Liver (tissue), 9 donors: Measurements from ENCODE around the gene ITPKA. TPM values are rescaled to one million over a fixed set of nuclear protein-coding genes. Genes with fewer than 3 reads are reported as not detected.

Experiments
- DNase-seq: peaks from one replicate; pipeline ENCODE4 v3.0.0-alpha.2; 2017; ENCODE audit warnings: low spot score
- H3K27ac ChIP-seq, 2 donors: one replicate each; pipeline ENCODE4 v1.7.0; 2013; ENCODE audit warnings: inconsistent platforms in 2 of 2, low read length in 2 of 2, control low read depth in 1 of 2, low read depth in 1 of 2, mild to moderate bottlenecking in 1 of 2
- H3K27me3 ChIP-seq, 4 donors: one replicate each; pipeline versions ENCODE4 v1.6.1 to v1.7.0; 2013; ENCODE audit warnings: low read length in 3 of 4, inconsistent platforms in 1 of 4, mild to moderate bottlenecking in 1 of 4, moderate library complexity in 1 of 4; ENCODE audit not compliant: control insufficient read depth in 4 of 4, insufficient read depth in 4 of 4
- H3K36me3 ChIP-seq, 4 donors: one replicate each; pipeline versions ENCODE4 v1.6.1 to v1.7.0; 2013; ENCODE audit warnings: low read length in 3 of 4, mild to moderate bottlenecking in 3 of 4, low read depth in 1 of 4, moderate library complexity in 1 of 4; ENCODE audit not compliant: control insufficient read depth in 4 of 4, insufficient read depth in 3 of 4
- H3K4me1 ChIP-seq, 4 donors: one replicate each; pipeline versions ENCODE4 v1.6.1 to v1.7.0; 2013; ENCODE audit warnings: low read length in 3 of 4, mild to moderate bottlenecking in 3 of 4, moderate library complexity in 1 of 4; ENCODE audit not compliant: control insufficient read depth in 4 of 4, insufficient read depth in 4 of 4
- H3K4me3 ChIP-seq, 3 donors: one replicate each; pipeline versions ENCODE4 v1.6.1 to v1.7.0; 2013; ENCODE audit warnings: low read length in 3 of 3, control low read depth in 1 of 3, low read depth in 1 of 3, mild to moderate bottlenecking in 1 of 3
- H3K9ac ChIP-seq, 2 donors: one replicate each; pipeline ENCODE4 v1.7.0; 2013; ENCODE audit warnings: low read length in 2 of 2, mild to moderate bottlenecking in 2 of 2, moderate library complexity in 2 of 2, control low read depth in 1 of 2, low read depth in 1 of 2
- H3K9me3 ChIP-seq, 4 donors: one replicate each; pipeline versions ENCODE4 v1.6.1 to v1.7.0; 2013; ENCODE audit warnings: low read length in 3 of 4; ENCODE audit not compliant: control insufficient read depth in 4 of 4
- ATF3 ChIP-seq: IDR thresholded peaks from 2 replicates; pipeline ENCODE4 v1.6.1; 2016; ENCODE audit warnings: antibody characterized with exemption
- CTCF ChIP-seq: fragments of 150-350 bp; IDR thresholded peaks from 2 replicates; pipeline ENCODE4 v1.5.1; 2017; ENCODE audit warnings: improper control_type of control experiment, low read depth, low read length; ENCODE audit not compliant: missing input control
- EGR1 ChIP-seq, 2 donors: IDR thresholded peaks; 2 replicates each; pipeline ENCODE4 v1.6.1; 2016 to 2018; ENCODE audit warnings: antibody characterized with exemption in 2 of 2, low read depth in 2 of 2
- FOXA1 ChIP-seq: IDR thresholded peaks from 2 replicates; pipeline ENCODE4 v1.6.1; 2016; ENCODE audit warnings: antibody characterized with exemption
- FOXA2 ChIP-seq: IDR thresholded peaks from 2 replicates; pipeline ENCODE4 v1.6.1; 2016; ENCODE audit warnings: antibody characterized with exemption
- GABPA ChIP-seq, 2 donors: IDR thresholded peaks in 1 of 2; conservative IDR thresholded peaks in 1 of 2; 2 replicates each; pipeline ENCODE4 v1.6.1; 2016; ENCODE audit warnings: antibody characterized with exemption in 2 of 2, mild to moderate bottlenecking in 1 of 2, moderate library complexity in 1 of 2
- HNF4A ChIP-seq, 2 donors: conservative IDR thresholded peaks; 2 replicates each; pipeline ENCODE4 v1.6.1; 2016; ENCODE audit warnings: antibody characterized with exemption in 2 of 2, mild to moderate bottlenecking in 2 of 2
- JUND ChIP-seq, 2 donors: IDR thresholded peaks; 2 replicates each; pipeline ENCODE4 v1.6.1; 2016; ENCODE audit warnings: antibody characterized with exemption in 2 of 2
- MAX ChIP-seq: IDR thresholded peaks from 2 replicates; pipeline ENCODE4 v1.6.1; 2016; ENCODE audit warnings: antibody characterized with exemption
- NR2F2 ChIP-seq: IDR thresholded peaks from 2 replicates; pipeline ENCODE4 v1.6.1; 2016; ENCODE audit warnings: antibody characterized with exemption
- RAD21 ChIP-seq, 2 donors: IDR thresholded peaks; 2 replicates each; pipeline ENCODE4 v1.6.1; 2016; ENCODE audit warnings: antibody characterized with exemption in 2 of 2, mild to moderate bottlenecking in 2 of 2
- REST ChIP-seq: IDR thresholded peaks from 2 replicates; pipeline ENCODE4 v1.6.1; 2016; ENCODE audit warnings: antibody characterized with exemption, mild to moderate bottlenecking
- TAF1 ChIP-seq: conservative IDR thresholded peaks from 2 replicates; pipeline ENCODE4 v1.6.1; 2016; ENCODE audit warnings: antibody characterized with exemption, mild to moderate bottlenecking
- ZBTB33 ChIP-seq: IDR thresholded peaks from 2 replicates; pipeline ENCODE4 v1.6.1; 2016; ENCODE audit warnings: antibody characterized with exemption
- WGBS: extraction: QIAGEN DNeasy Blood & Tissue Kit; methylation state at CpG from one replicate; pipeline ENCODE4 v1.1.7; 2013; 5-methylcytosine and 5-hydroxymethylcytosine counted together
- polyA plus RNA-seq, 2 donors: library from polyadenylated mRNA; stranded (reverse) in 1 of 2; unstranded in 1 of 2; fragments of 200-250 nt in 1 of 2; fragments of >200 nt in 1 of 2; fragmentation: Nextera tagmentation in 1 of 2; extraction: Ambion mirVana in 1 of 2; gene quantifications; one replicate each; pipeline versions ENCODE4 v1.2.1 to v1.2.3, GENCODE V29; 2013 to 2015
- total RNA-seq, 2 donors: library from RNA; depleted of rRNA; stranded (reverse); fragments of >200 nt; gene quantifications; one replicate each; pipeline ENCODE4 v1.2.3, GENCODE V29; 2014
- donor health status: healthy.
- donor health status: healthy.
- donor health status: healthy.
- donor health status: healthy.
- donor health status: healthy.

Gene ITPKA
- total and polyA plus RNA-seq, 4 donors: 0.36 to 2.4 (median 1.2) TPM

- DNase-seq: no peak
- Histone ChIP-seq H3K9ac (no peak overlapping the region), H3K4me1 (no peaks in the 10 kb centered on the region), H3K27me3 (no peaks in the 10 kb centered on the region), H3K9me3 (no peaks in the 10 kb centered on the region), H3K36me3 (peaks cover 6 to 40% (median 30%) of the 10 kb centered on the region in 4 donors), H3K4me3 (no peak overlapping the region), H3K27ac (no peak overlapping the region)
- no peak for TF ChIP-seq GABPA (IDR thresholded peaks at IDR 0.05 in 1 of 2, conservative IDR thresholded peaks at IDR 0.05 in 1 of 2)
- no peak for TF ChIP-seq MAX
- no peak for TF ChIP-seq ZBTB33
- no peak for TF ChIP-seq JUND (IDR thresholded peaks at IDR 0.05)
- TF ChIP-seq ATF3: no peak
- TF ChIP-seq NR2F2: no peak
- TF ChIP-seq FOXA2: no peak
- 91% methylated on average over 9 of the region's 9 CpGs for WGBS
Measured at GRCh38 chr15:41482110-41482877, 11.4 kb upstream of the ITPKA start.

- TF ChIP-seq GABPA (IDR thresholded peaks at IDR 0.05 in 1 of 2, conservative IDR thresholded peaks at IDR 0.05 in 1 of 2): no peak
- TF ChIP-seq RAD21 (IDR thresholded peaks at IDR 0.05): no peak
- TF ChIP-seq EGR1 (IDR thresholded peaks at IDR 0.05; ENCODE audit: low read depth in 2 of 2): no peak
- no peak for TF ChIP-seq FOXA2
- TF ChIP-seq JUND (IDR thresholded peaks at IDR 0.05): no peak
- no peak for TF ChIP-seq MAX
- TF ChIP-seq NR2F2: no peak
- TF ChIP-seq FOXA1: no peak
- no peak for TF ChIP-seq REST
- no peak for TF ChIP-seq ZBTB33
- no peak for TF ChIP-seq TAF1
- no peak for TF ChIP-seq CTCF
- TF ChIP-seq ATF3: no peak
- TF ChIP-seq HNF4A (conservative IDR thresholded peaks at IDR 0.05): no peak
- Histone ChIP-seq H3K4me1 (no peaks in the 10 kb centered on the region), H3K27me3 (no peaks in the 10 kb centered on the region), H3K27ac (no peak overlapping the region), H3K9me3 (no peaks in the 10 kb centered on the region), H3K36me3 (peaks cover 6 to 37% (median 27%) of the 10 kb centered on the region in 4 donors), H3K4me3 (no peak overlapping the region), H3K9ac (no peak overlapping the region)
- no peak for DNase-seq
Measured at GRCh38 chr15:41483115-41483514, 10.6 kb upstream of the ITPKA start.
